IPS-20b (cell line): ENCODE data around the gene UBA3.

Experiments
- H3K27ac ChIP-seq: one replicate; pipeline ENCODE4 v1.5.1; 2013; ENCODE audit warnings: low read length
- H3K27me3 ChIP-seq: 2 replicates; pipeline ENCODE4 v1.6.1; 2013; ENCODE audit warnings: mild to moderate bottlenecking, low read length, inconsistent platforms; ENCODE audit not compliant: insufficient read depth
- H3K36me3 ChIP-seq: 2 replicates; pipeline ENCODE4 v1.6.1; 2013; ENCODE audit warnings: low read depth, mild to moderate bottlenecking, inconsistent platforms, low read length, moderate library complexity; ENCODE audit not compliant: insufficient read depth
- H3K4me1 ChIP-seq: 2 replicates; pipeline ENCODE4 v1.6.1; 2013; ENCODE audit warnings: mild to moderate bottlenecking, control low read depth, inconsistent platforms, low read length, moderate library complexity; ENCODE audit not compliant: insufficient read depth
- H3K4me3 ChIP-seq: 2 replicates; pipeline ENCODE4 v1.5.1; 2013; ENCODE audit warnings: mild to moderate bottlenecking, low read length, inconsistent platforms
- H3K9ac ChIP-seq: 2 replicates; pipeline ENCODE4 v1.6.1; 2013; ENCODE audit warnings: low read depth, mild to moderate bottlenecking, inconsistent platforms, low read length, moderate library complexity
- H3K9me3 ChIP-seq: 2 replicates; pipeline ENCODE4 v1.6.1; 2013; ENCODE audit warnings: mild to moderate bottlenecking, low read depth, low read length, inconsistent platforms; ENCODE audit not compliant: insufficient read depth

Gene UBA3

DNA sequence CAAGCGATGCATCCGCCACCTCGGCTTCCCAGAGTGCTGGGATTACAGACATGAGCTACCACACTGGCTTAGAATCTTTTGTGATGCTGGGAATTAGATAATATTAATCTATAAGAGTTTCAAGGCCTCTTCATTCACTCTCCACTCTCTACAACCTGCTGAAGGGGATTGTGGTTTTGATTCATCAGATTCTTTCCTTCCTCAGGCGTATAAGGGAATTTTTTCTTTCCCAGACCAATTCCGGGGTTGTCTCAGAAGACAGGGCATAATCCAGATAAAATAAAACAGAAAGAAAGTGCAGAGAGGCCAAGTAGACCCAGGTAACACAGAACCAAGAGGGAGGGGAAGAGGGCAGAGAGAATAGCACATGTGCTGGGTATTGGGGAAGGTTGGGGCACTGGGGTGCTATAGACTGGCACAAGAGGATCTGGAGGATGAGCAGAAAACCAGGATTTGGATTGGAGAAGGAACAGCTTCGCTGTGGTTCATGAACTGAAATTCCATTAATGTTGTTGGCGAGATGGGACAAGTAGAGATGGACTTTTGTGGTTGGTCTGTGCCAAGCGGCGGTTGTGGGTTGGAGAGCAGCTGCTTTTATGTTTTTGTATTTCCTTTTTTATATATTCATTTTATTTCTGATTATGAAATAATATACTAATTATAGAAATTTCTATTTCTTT lies 17.4 kb upstream of the UBA3 start:
- Histone ChIP-seq H3K27me3 (no peaks in the 10 kb centered on the region), H3K4me1 (no peaks in the 10 kb centered on the region), H3K4me3 (no peak overlapping the region), H3K9ac (no peak overlapping the region), H3K36me3 (peaks cover 6% of the 10 kb centered on the region), H3K9me3 (no peaks in the 10 kb centered on the region), H3K27ac (no peak overlapping the region)

DNA sequence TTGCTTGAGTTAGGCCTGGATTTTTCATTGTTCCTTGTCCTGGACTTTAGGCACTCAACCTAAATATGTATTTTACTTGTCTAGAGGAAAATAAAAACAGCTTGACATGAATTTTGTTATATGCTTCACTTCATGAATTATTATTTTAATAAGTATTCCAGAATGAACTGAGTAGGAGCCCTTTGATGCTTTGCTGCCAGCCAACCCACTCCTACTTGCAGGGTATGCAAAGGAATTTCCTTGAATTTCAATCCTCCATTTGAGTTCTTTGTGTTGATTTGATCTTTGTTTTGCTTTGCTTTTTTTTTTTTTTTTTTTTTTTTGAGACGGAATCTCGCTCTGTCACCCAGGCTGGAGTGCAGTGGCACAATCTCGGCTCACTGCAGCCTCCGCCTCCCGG lies 16.1 kb upstream of the UBA3 start:
- H3K4me3 ChIP-seq = no peak overlapping the region
- H3K27ac ChIP-seq = no peak overlapping the region
- 0 out of 2 replicates have a peak, but pooled peaks cover 4% of the 10 kb centered on the region for H3K4me1 ChIP-seq
- no peaks in the 10 kb centered on the region for H3K9me3 ChIP-seq
- no peaks in the 10 kb centered on the region for H3K27me3 ChIP-seq
- H3K9ac ChIP-seq = no peak overlapping the region
- no peaks in the 10 kb centered on the region for H3K36me3 ChIP-seq

DNA sequence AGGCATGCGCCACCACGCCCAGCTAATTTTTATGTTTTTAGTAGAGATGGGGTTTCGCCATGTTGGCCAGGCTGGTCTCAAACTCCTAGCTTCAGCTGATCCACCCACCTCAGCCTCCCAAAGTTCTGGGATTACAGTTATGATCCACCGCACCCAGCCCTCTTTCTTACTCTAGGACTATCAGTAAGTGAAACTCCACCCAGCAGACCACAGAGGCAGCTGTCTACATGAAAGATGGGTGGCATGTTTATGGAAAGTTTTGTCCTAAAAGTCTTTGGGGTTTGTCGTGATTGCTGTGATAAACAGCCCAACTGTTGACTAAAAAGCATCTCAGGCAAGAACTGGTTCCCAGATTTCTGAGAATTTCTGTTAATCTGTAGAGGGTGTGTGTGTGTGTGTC lies 15.5 kb upstream of the UBA3 start:
- 0 out of 2 replicates have a peak, but pooled peaks cover 4% of the 10 kb centered on the region for H3K4me1 ChIP-seq
- no peak overlapping the region for H3K27ac ChIP-seq
- no peak overlapping the region for H3K4me3 ChIP-seq
- no peak overlapping the region for H3K9ac ChIP-seq
- no peaks in the 10 kb centered on the region for H3K36me3 ChIP-seq
- H3K9me3 ChIP-seq = no peaks in the 10 kb centered on the region
- H3K27me3 ChIP-seq = no peaks in the 10 kb centered on the region

DNA sequence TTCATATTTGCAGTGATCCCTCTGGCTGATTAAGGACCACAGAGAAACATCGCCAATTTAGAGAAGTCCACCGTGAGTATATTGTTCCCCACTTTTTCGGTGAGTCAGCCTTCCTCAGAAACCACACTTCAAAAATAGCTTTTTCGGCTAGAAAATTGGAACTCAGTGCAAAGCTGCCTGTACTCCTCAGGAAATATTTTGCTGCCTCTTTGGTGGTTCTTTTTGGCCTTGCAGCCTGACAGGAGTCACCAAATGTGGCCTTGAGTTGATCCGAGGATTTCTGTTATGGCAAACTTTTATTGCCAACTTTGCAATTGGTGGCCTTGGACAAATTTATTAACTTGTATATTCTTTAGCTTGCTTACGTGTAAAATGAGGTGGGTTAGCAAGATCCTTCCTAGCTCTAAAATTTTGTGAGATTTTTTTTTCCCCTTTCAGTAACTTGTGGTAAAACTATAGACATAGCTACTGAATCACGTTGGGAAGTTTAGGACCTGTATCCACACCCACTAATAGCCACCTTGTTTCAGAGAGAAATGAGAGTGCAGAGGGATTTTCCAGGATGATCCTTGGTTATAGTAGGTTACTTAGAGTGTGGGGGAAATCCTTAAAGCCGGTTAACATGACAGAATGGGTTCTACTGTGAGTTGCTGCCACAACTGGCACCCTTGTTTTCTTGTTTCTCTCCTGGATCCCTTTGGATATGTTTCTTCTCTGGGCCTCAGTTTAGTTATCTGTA lies 14.5 kb upstream of the UBA3 start:
- peaks cover 6% of the 10 kb centered on the region; the same call in 1 of the 2 replicates for H3K4me1 ChIP-seq
- H3K9ac ChIP-seq = peak overlapping the region; percentile 13; the same call in 1 of the 2 replicates
- no peak overlapping the region for H3K27ac ChIP-seq
- H3K27me3 ChIP-seq = no peaks in the 10 kb centered on the region
- no peaks in the 10 kb centered on the region for H3K36me3 ChIP-seq
- H3K4me3 ChIP-seq = no peak overlapping the region
- no peaks in the 10 kb centered on the region for H3K9me3 ChIP-seq

DNA sequence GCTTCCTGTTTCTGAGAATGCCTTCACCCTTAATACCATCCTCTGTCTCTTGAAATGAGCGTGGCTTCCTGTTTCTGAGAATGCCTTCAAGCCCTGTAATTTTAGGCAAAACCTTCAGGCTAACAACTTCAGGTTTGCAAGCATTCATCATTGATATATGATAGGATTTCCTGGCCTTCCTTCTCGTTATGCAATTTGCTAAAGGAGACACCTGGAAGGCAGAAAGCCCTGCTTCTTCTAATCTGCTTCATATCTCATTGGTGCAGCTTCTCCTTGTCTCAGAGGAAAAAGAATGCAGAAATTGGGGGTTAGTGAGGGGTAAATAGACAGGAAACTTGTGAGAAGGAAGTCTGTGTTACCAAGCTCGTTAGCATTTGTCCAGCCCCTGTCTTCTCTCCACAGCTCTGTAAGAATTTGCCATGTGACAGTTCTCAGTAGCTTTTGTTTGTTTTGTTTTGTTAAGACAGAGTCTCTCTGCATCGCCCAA lies 11.9 kb upstream of the UBA3 start:
- Histone ChIP-seq H3K4me1 (peaks cover 14% of the 10 kb centered on the region; the same call in 1 of the 2 replicates), H3K27me3 (no peaks in the 10 kb centered on the region), H3K27ac (no peak overlapping the region), H3K36me3 (no peaks in the 10 kb centered on the region), H3K4me3 (no peak overlapping the region), H3K9ac (peak overlapping the region; percentile 26; the same call in 1 of the 2 replicates), H3K9me3 (no peaks in the 10 kb centered on the region)

DNA sequence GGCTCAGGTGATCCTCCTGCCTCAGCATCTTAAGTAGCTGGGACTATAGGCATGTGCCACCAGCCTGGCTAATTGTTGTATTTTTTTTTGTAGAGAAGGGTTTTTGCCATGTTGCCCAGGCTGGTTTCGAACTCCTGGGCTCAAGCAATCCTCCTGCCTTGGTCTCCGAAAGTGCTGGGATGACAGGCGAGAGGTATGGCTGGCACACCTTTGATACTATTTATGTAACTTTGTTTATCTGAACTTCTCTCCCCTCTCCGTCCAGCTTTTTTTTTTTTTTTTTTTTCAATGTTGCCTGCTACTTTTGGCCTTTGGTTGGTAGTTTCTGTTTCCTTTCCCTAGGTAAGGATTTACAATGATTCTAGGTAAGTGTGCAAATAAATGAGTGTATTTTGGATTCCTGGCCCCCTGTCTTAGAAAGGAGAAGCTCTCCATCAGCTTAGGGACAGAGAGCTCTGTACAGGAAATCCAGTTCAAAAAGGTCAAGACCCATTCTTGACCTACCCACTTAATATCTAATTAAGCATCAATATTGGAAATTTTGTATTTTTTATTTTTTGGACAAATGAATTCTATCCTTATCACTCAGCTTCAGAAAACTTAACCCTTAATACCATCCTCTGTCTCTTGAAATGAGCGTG lies 11.3 kb upstream of the UBA3 start:
- Histone ChIP-seq H3K36me3 (no peaks in the 10 kb centered on the region), H3K9ac (no peak overlapping the region), H3K4me3 (no peak overlapping the region), H3K27me3 (no peaks in the 10 kb centered on the region), H3K4me1 (peaks cover 14% of the 10 kb centered on the region; the same call in 1 of the 2 replicates), H3K9me3 (no peaks in the 10 kb centered on the region), H3K27ac (no peak overlapping the region)

DNA sequence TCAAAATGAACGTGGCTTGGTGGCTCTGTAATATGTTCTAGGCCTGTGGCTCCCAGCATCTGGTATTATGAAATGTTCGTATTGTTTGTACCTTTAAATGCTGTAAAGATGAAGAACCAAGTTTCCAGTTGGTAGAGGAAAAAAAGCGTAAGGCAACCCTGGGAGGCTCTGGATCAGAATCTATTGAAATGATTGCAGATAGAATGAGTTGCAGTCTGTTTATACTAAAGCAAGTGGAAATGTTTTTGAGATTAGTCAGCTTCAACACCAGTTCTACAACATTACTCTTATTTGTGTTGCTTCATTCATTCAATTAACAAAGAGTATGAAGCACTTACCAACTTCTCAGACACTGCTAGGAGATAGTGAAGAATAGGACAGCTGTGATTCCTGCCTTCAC lies 9.9 kb upstream of the UBA3 start:
- no peak overlapping the region for H3K9ac ChIP-seq
- H3K4me3 ChIP-seq = no peak overlapping the region
- H3K27me3 ChIP-seq = 0 out of 2 replicates have a peak, but pooled peaks cover 4% of the 10 kb centered on the region
- H3K36me3 ChIP-seq = no peaks in the 10 kb centered on the region
- H3K4me1 ChIP-seq = peaks cover 24% of the 10 kb centered on the region
- no peak overlapping the region for H3K27ac ChIP-seq
- no peaks in the 10 kb centered on the region for H3K9me3 ChIP-seq

DNA sequence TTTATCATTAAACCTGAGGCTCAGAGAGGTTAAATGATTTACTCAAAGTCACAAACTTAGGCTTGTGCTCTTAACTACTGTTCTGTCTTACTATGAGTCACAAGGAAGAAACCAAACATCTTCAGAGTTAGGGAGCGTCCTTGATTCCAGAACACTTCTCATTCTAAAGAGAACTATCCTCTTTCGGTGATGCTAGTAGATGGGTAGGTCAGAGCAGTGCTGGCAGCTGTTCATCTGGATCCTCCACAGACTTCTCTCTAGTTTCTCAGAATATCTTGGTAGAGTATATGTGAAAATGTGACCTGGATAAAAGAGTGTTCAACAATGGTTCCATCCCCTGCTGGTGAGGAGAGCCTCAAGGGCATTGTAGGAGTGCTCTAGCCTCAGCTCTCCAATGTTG lies 7.9 kb upstream of the UBA3 start:
- no peak overlapping the region for H3K27ac ChIP-seq
- H3K9me3 ChIP-seq = no peaks in the 10 kb centered on the region
- no peak overlapping the region for H3K9ac ChIP-seq
- H3K36me3 ChIP-seq = no peaks in the 10 kb centered on the region
- H3K27me3 ChIP-seq = 0 out of 2 replicates have a peak, but pooled peaks cover 4% of the 10 kb centered on the region
- peaks cover 30% of the 10 kb centered on the region for H3K4me1 ChIP-seq
- H3K4me3 ChIP-seq = no peak overlapping the region

DNA sequence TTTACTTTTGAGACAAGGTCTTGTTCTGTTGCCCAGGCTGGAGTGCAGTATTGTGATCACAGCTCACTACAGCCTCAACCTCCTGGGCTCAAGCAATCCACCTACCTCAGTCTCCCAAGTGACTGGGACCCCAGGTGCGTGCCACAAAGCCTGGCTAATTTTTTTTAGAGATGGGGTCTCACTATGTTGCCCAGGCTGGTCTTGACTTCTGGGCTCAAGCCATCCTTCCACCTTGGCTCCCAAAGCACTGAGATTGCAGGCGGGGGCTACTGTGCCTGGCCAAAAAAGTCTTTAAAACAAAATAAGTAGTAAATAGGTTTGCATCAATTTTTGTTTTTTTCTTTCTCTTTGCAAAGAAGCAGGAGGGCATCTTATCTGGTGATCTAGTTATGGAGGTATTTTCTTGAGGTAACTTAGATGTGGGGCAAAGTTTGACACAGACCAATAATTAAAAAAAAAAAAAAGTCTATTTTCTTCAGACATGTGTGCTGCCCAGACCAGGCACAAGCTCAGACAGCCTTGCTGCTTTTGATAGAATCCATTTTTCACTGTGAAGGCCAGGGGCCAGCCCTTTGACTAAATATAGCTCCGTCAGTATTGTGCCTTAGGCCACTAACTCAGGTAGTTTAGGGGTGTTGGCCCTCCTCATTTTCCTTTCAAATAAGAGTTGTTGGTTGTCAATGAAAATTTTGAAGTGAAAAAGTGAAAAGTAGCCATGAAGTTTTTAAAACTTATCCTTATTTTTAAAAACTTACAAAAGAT lies 7.0 kb upstream of the UBA3 start:
- Histone ChIP-seq H3K9ac (no peak overlapping the region), H3K4me3 (no peak overlapping the region), H3K9me3 (no peaks in the 10 kb centered on the region), H3K27ac (no peak overlapping the region), H3K27me3 (0 out of 2 replicates have a peak, but pooled peaks cover 4% of the 10 kb centered on the region), H3K36me3 (no peaks in the 10 kb centered on the region), H3K4me1 (peaks cover 30% of the 10 kb centered on the region)

DNA sequence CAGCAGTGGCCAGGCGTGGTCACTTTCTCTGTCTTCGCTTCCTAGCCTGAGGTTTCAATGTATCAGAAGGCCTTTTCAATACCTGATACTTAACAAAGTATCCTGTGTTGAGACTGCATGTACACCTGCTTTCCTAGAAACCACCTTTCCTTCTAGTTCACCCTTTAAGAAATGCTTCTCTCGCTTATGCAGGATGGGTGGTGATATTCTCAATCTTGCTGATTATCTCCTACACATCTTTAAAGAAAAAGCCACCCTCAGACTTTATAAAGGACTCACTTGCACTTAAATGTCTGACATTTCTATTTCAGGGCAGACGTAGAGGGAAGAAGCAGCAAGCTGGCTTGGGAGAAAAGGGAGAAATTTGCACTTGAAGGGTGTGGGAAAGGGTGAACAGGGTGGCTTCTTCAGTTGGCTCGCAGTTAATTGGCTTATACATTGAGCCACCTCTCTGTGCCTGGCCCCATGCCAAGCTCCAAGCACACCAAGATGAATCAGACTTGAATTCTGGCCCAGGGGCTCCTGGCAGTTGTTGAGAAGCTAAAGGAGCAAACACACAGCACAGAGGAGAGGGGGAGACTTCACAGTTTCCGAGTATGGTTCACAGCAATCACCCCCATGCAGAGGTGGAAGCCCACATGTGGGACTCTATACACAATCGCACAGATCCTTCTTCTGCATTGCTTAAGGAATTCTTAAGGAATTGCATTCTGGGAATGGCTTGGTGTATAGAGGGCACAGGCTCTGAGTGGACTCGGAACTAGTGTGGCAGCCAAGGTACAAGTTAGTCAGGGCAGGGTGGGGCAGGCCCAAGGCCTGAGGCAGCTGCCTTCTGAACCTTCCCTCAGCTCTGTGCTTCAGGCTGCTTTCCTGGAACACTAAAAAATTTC lies 5.9 kb upstream of the UBA3 start:
- Histone ChIP-seq H3K36me3 (no peaks in the 10 kb centered on the region), H3K9ac (peak overlapping the region; percentile 76; the same call in 1 of the 2 replicates), H3K4me1 (peaks cover 26% of the 10 kb centered on the region), H3K4me3 (peak overlapping the region; percentile 81), H3K9me3 (no peaks in the 10 kb centered on the region), H3K27ac (no peak overlapping the region), H3K27me3 (0 out of 2 replicates have a peak, but pooled peaks cover 4% of the 10 kb centered on the region)
